NCI-H2227 treated with DMSO at 0.1 percent for 48 hours (cell line): ENCODE results near the gene CBX7.
"Not testable (repeated sequence)": the region's sequence is repeated elsewhere in the genome, so short reads cannot be mapped to it uniquely, and the experiment has no call there.

Experiments used
- DNase-seq: peaks from one replicate; lab custom pipeline; 2025; lab: John Stamatoyannopoulos, UW

The CBX7 gene

GRCh38 chr22:39174498-39175352 lies 22.2 kb upstream of the CBX7 start:
- DNase-seq, result no peak

- DNase-seq, result no peak
Observed at GRCh38 chr22:39173787-39174497, 21.5 kb upstream of the CBX7 start.

- no peak for DNase-seq
Observed at GRCh38 chr22:39173050-39173706, 20.7 kb upstream of the CBX7 start.

- DNase-seq, result not testable (repeated sequence)
Observed at GRCh38 chr22:39172265-39173049, 20.0 kb upstream of the CBX7 start.

- no peak for DNase-seq
Observed at GRCh38 chr22:39171623-39172264, 19.3 kb upstream of the CBX7 start.

GRCh38 chr22:39170825-39171622 lies 18.5 kb upstream of the CBX7 start:
- peak; percentile 21 for DNase-seq

- DNase-seq, result no peak
Observed at GRCh38 chr22:39169797-39170466, 17.5 kb upstream of the CBX7 start.

GRCh38 chr22:39166547-39166946 lies 14.1 kb upstream of the CBX7 start:
- DNase-seq, result no peak

- DNase-seq, result not testable (repeated sequence)
Observed at GRCh38 chr22:39156093-39156492, 3.6 kb upstream of the CBX7 start.

GRCh38 chr22:39155421-39155820 lies 2.9 kb upstream of the CBX7 start:
- DNase-seq, result no peak

- no peak for DNase-seq
Observed at GRCh38 chr22:39153220-39153717, 789 bp upstream of the CBX7 start.

GRCh38 chr22:39152024-39152510 lies 413 bp downstream of the CBX7 start:
- no peak for DNase-seq

GRCh38 chr22:39151329-39151975 lies 1.0 kb downstream of the CBX7 start:
- DNase-seq, result no peak

- DNase-seq, result no peak
Observed at GRCh38 chr22:39150848-39151215, 1.6 kb downstream of the CBX7 start.

- DNase-seq, result no peak
Observed at GRCh38 chr22:39149915-39150847, 2.3 kb downstream of the CBX7 start.

- DNase-seq, result no peak
Observed at GRCh38 chr22:39148727-39149535, 3.5 kb downstream of the CBX7 start.

- DNase-seq, result no peak
Observed at GRCh38 chr22:39148026-39148726, 4.3 kb downstream of the CBX7 start.
